Left ventricle myocardium inferior (tissue), 1 donor: ENCODE data around the gene SHROOM4. TPM values are rescaled to one million over a fixed set of nuclear protein-coding genes. Genes with fewer than 3 reads are reported as not detected.
A peak's percentile ranks its signal among the peaks of the same experiment; 100 is the strongest.

Experiments used
- DNase-seq: peaks from one replicate; pipeline ENCODE4 v3.0.0-alpha.2; 2020
- H3K27ac ChIP-seq: fragments of 200-600 bp; replicated peaks from 2 replicates; pipeline ENCODE4 v1.8.0; 2021
- H3K27me3 ChIP-seq: fragments of 200-600 bp; 2 replicates; pipeline ENCODE4 v1.8.0; 2021; ENCODE audit warnings: low read depth
- H3K36me3 ChIP-seq: fragments of 200-600 bp; 2 replicates; pipeline ENCODE4 v1.8.0; 2021
- H3K4me1 ChIP-seq: fragments of 200-600 bp; 2 replicates; pipeline ENCODE4 v1.8.0; 2021
- H3K4me3 ChIP-seq: fragments of 200-600 bp; 2 replicates; pipeline ENCODE4 v1.8.0; 2021; ENCODE audit warnings: mild to moderate bottlenecking, moderate library complexity
- H3K9me3 ChIP-seq: fragments of 200-600 bp; replicated peaks from 2 replicates; pipeline ENCODE4 v1.8.0; 2021
- intact Hi-C: fragments of 100-400 bp; cut with micrococcal nuclease; formaldehyde crosslinking; loops from one replicate; pipeline ENCODE4 v1.11.0; 2022
- total RNA-seq: library from RNA; stranded (reverse); fragmentation: NEBNext Ultra II Directional; extraction: Animal tissue kit (Norgen Biotek cat#: 25700); gene quantifications from one replicate; pipeline ENCODE4 v1.2.1, GENCODE V29; 2021
- TF ChIP-seq, protein P1 (sequence below): fragments of 200-600 bp; IDR thresholded peaks from 2 replicates; pipeline ENCODE4 v1.8.0; 2021; ENCODE audit warnings: antibody characterized with exemption, mild to moderate bottlenecking, borderline replicate concordance
- donor health status: DM: no; HTN: yes; CAD: no; lungs with severe emphysema.

Gene SHROOM4
- total RNA-seq, 1 donor from 2014 or later: 10.5 TPM

DNA sequence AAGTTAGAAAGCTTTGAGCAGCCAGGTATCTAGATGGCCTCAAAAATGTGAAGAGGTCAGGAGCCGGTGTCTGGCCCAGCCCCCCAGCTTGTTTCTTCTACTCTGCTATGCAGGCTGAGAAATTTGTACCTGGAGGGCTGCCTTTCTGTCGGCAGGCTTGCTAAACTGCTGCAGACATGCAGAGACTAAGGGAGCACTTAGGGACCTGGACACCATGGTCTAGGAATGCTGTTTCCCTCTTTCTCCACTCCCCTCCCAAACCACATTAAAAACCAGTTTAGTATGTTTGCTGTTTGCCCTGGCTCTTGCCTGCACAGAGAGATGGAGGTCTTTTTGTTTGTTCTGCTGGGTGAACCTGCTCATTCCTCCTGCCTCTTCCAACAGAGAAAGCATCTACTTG, 186.3 kb downstream of the SHROOM4 start:
- intact Hi-C loops: no loop called here
- H3K36me3 ChIP-seq: no peaks in the 10 kb centered on the region
- DNase-seq: no peak
- no peak overlapping the region for H3K4me3 ChIP-seq
- peak overlapping the region; percentile 30 for H3K27ac ChIP-seq
- H3K9me3 ChIP-seq: no peaks in the 10 kb centered on the region
- H3K4me1 ChIP-seq: peaks cover 8% of the 10 kb centered on the region
- no peaks in the 10 kb centered on the region for H3K27me3 ChIP-seq
- TF ChIP-seq, protein P1, sequence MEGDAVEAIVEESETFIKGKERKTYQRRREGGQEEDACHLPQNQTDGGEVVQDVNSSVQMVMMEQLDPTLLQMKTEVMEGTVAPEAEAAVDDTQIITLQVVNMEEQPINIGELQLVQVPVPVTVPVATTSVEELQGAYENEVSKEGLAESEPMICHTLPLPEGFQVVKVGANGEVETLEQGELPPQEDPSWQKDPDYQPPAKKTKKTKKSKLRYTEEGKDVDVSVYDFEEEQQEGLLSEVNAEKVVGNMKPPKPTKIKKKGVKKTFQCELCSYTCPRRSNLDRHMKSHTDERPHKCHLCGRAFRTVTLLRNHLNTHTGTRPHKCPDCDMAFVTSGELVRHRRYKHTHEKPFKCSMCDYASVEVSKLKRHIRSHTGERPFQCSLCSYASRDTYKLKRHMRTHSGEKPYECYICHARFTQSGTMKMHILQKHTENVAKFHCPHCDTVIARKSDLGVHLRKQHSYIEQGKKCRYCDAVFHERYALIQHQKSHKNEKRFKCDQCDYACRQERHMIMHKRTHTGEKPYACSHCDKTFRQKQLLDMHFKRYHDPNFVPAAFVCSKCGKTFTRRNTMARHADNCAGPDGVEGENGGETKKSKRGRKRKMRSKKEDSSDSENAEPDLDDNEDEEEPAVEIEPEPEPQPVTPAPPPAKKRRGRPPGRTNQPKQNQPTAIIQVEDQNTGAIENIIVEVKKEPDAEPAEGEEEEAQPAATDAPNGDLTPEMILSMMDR: no peak

DNA sequence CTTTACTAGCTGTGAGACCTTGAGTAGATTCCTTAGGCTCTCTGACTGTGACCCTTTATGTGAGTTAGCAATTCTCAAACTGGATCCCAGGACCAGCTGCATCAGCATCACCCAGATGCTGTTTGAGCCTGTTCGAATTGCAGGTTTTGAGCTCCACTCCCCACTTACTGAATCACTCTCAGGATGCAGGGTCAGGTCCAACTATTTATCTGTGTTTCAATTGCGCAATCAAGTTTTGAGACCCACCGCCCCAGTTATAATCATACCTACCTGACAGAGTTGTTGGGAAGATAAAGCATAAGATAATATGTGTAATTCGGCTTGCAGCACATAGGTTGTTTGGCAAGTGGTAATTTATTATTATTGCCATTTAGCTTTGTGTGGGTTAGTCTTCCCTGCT, 187.6 kb downstream of the SHROOM4 start:
- no peak overlapping the region for H3K4me3 ChIP-seq
- TF ChIP-seq, protein P1: no peak
- H3K9me3 ChIP-seq: no peaks in the 10 kb centered on the region
- DNase-seq: no peak
- intact Hi-C loops: no loop called here
- H3K27me3 ChIP-seq: no peaks in the 10 kb centered on the region
- H3K4me1 ChIP-seq: peaks cover 8% of the 10 kb centered on the region
- H3K36me3 ChIP-seq: no peaks in the 10 kb centered on the region
- H3K27ac ChIP-seq: no peak overlapping the region

DNA sequence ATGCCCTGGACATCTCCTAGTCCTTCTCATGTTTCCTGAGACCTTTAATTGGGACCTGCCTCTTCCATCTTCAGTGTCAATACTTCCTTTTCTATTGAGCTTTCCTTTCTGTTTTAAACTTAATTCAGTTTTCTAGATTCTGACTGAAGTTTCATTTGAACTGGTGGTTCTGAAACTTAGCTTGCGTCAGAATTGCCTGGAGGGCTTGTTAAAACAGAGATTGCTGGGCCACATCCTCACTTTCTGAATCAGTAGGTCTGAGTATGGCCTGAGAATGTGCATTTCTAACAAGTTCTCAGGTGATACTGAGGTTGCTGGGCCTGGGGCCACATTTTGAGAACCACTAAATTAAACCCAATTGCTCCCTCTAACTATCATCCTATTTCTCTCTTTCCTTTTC, 191.2 kb downstream of the SHROOM4 start:
- no peaks in the 10 kb centered on the region for H3K9me3 ChIP-seq
- TF ChIP-seq, protein P1: no peak
- intact Hi-C loops: no loop called here
- H3K36me3 ChIP-seq: no peaks in the 10 kb centered on the region
- H3K4me1 ChIP-seq: no peaks in the 10 kb centered on the region
- DNase-seq: no peak
- no peak overlapping the region for H3K27ac ChIP-seq
- no peak overlapping the region for H3K4me3 ChIP-seq
- H3K27me3 ChIP-seq: no peaks in the 10 kb centered on the region

DNA sequence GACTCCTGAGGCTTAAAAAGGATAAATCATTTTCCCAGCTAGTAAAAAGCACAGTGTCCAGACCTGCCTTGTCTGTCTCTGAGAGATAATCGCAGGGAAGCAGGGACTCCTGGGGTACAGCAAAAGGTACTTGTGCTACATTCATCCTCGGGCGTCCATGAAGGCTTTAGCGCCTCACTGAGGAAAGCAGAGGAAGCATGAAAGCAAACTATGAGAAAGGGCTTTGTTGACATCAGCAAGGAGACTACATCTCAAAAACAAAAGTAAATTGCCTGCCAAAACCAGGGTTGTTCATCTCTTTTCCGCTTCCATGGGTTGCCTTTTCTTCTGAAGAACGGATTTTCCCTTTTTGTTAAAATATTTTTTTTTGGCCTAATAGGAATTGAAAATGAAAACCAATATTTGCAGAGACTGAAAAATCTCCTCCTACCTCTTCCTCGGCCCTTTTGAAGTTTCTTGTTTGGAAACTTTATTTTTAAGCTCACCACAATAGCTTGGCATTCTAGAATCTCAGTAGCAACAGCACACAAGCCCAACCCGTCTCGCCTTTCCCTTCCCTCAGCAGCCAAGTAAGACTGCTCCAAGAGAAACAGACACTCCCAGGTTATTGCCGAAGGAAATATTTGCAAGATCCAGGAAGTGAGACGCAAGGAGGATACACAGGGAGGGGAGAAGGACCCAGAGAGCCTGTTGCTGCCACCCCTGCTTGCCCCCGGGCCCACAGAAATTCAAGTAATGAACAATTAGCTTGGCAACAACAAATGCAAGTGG, 195.0 kb downstream of the SHROOM4 start:
- intact Hi-C loops: no loop called here
- TF ChIP-seq, protein P1: no peak
- no peaks in the 10 kb centered on the region for H3K9me3 ChIP-seq
- no peaks in the 10 kb centered on the region for H3K36me3 ChIP-seq
- H3K27ac ChIP-seq: peak overlapping the region; percentile 67
- no peak for DNase-seq
- no peaks in the 10 kb centered on the region for H3K27me3 ChIP-seq
- no peak overlapping the region for H3K4me3 ChIP-seq
- H3K4me1 ChIP-seq: no peaks in the 10 kb centered on the region

DNA sequence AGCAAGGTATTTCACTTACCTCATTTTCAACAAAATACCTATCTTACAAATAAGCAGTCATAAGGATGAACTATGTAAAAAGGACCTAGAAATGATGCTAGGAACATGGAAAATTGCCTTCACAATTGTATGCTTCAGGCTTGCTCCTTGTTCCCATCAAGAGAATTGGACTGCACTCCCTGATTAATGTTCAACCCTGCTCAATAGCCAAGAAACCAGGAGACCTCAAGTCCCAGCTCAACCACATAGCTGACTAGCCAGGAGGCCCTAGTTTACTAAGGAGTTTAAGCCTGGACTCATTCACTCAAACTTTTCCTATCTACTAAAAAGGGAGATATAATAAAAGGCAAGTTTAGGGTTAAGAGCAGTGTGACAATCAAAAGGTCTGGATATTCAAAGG, 196.8 kb downstream of the SHROOM4 start:
- H3K4me1 ChIP-seq: no peaks in the 10 kb centered on the region
- H3K9me3 ChIP-seq: no peaks in the 10 kb centered on the region
- no peaks in the 10 kb centered on the region for H3K27me3 ChIP-seq
- intact Hi-C loops: no loop called here
- H3K4me3 ChIP-seq: no peak overlapping the region
- H3K27ac ChIP-seq: no peak overlapping the region
- H3K36me3 ChIP-seq: no peaks in the 10 kb centered on the region
- no peak for DNase-seq
- TF ChIP-seq, protein P1: no peak
